Diencephalon (tissue), 1 donor: Measurements from ENCODE around the gene DBX1. TPM values are rescaled to one million over a fixed set of nuclear protein-coding genes. Genes with fewer than 3 reads are reported as not detected.

Experiments used
- total RNA-seq: library from RNA; depleted of rRNA; stranded (reverse); fragments of >200 nt; gene quantifications from one replicate; pipeline ENCODE4 v1.2.3, GENCODE V29; 2014

DBX1 gene
- total RNA-seq: not detected

GRCh38 chr11:20160425-20161229, at the start of gene DBX1:
DBX1 (minus strand) TSS chr11:20160475; CDS start chr11:20160324, 151 bp downstream.

Other genes starting within 250 kb of the DBX1 start
- 5.1 TPM for gene HTATIP2, start 203.2 kb upstream of the DBX1 start, total RNA-seq
- 21.7 TPM for gene PRMT3, start 227.2 kb upstream of the DBX1 start, total RNA-seq